Smooth muscle cell (in vitro differentiated cells): ENCODE measurements around the gene ATP8A1. TPM values are rescaled to one million over a fixed set of nuclear protein-coding genes. Genes with fewer than 3 reads are reported as not detected.

Source experiments
- DNase-seq: peaks from one replicate; lab custom pipeline; 2025; ENCODE audit not compliant: unreplicated experiment; lab: John Stamatoyannopoulos, UW
- H2AFZ ChIP-seq: fragments of 200-600 bp; sonication (generic); 2 replicates; pipeline ENCODE4 v1.6.0; 2016; ENCODE audit warnings: antibody characterized with exemption, low read depth, mild to moderate bottlenecking
- H3F3A ChIP-seq: fragments of 200-600 bp; sonication (generic); 2 replicates; pipeline ENCODE4 v1.6.0; 2017; ENCODE audit warnings: antibody characterized with exemption, low read depth
- H3K27ac ChIP-seq: fragments of 200-600 bp; sonication (generic); 2 replicates; pipeline ENCODE4 v1.5.1; 2016; ENCODE audit warnings: low read depth, mild to moderate bottlenecking
- H3K27me3 ChIP-seq: fragments of 200-600 bp; sonication (generic); 2 replicates; pipeline ENCODE4 v1.6.1; 2016; ENCODE audit warnings: low read depth, mild to moderate bottlenecking
- H3K36me3 ChIP-seq: fragments of 200-600 bp; sonication (generic); 2 replicates; pipeline ENCODE4 v1.5.1; 2016; ENCODE audit warnings: low read depth
- H3K4me1 ChIP-seq: fragments of 200-600 bp; sonication (generic); 2 replicates; pipeline ENCODE4 v1.5.1; 2016; ENCODE audit warnings: low read depth
- H3K4me2 ChIP-seq: fragments of 200-600 bp; sonication (generic); 2 replicates; pipeline ENCODE4 v1.6.0; 2016; ENCODE audit warnings: mild to moderate bottlenecking
- H3K4me3 ChIP-seq: fragments of 200-600 bp; sonication (generic); 2 replicates; pipeline ENCODE4 v1.5.1; 2016; ENCODE audit warnings: mild to moderate bottlenecking
- H3K79me2 ChIP-seq: fragments of 200-600 bp; sonication (generic); 2 replicates; pipeline ENCODE4 v1.6.0; 2016; ENCODE audit warnings: low read depth, mild to moderate bottlenecking
- H3K9ac ChIP-seq: fragments of 200-600 bp; sonication (generic); 2 replicates; pipeline ENCODE4 v1.6.0; 2016; ENCODE audit warnings: low read depth
- H3K9me3 ChIP-seq: fragments of 200-600 bp; sonication (generic); replicated peaks from 2 replicates; pipeline ENCODE4 v1.5.1; 2016; ENCODE audit warnings: low read depth
- H4K20me1 ChIP-seq: fragments of 200-600 bp; sonication (generic); 2 replicates; pipeline ENCODE4 v1.6.0; 2016; ENCODE audit warnings: low read depth
- WGBS: methylation state at CpG from one replicate; pipeline ENCODE4 v1.1.7; 2016; ENCODE audit warnings: low lambda C conversion rate; 5-methylcytosine and 5-hydroxymethylcytosine counted together
- polyA plus RNA-seq: library from polyadenylated mRNA; unstranded; fragments of >200 nt; fragmentation: Nextera tagmentation; extraction: Ambion mirVana; gene quantifications from 2 replicates; pipeline ENCODE4 v1.2.1, GENCODE V29; 2016
- total RNA-seq: library from RNA; depleted of rRNA; stranded (reverse); fragments of >200 nt; gene quantifications from 2 replicates; pipeline ENCODE4 v1.2.3, GENCODE V29; 2014
- TF ChIP-seq, protein P1 (sequence below): fragments of 200-600 bp; sonication (generic); IDR thresholded peaks from 2 replicates; pipeline ENCODE4 v1.5.1; 2017; ENCODE audit warnings: borderline replicate concordance, mild to moderate bottlenecking, antibody characterized with exemption; ENCODE audit not compliant: insufficient read depth, poor library complexity, severe bottlenecking

The ATP8A1 gene
- total and polyA plus RNA-seq, 2 experiments from 2014 or later: 1.8 TPM; not detected in 1

DNA sequence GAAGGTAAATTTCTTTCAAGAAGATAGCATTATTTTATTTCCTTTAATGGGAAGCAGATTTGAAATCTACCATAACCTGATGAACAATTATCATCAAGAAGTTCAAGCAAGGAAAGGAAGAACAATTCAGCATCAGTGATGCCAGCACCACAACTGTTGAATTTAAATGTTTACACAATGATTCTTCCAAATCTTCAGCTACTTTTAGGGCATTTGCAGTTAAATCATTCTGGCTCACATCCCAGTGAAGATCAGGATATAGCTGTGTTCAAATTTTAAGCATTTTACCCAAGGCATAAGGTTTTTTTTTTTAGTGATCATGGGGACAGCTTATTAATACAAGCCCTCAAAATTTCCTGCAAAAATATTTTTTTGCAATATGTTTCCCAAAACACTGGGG lies 146.7 kb downstream of the ATP8A1 start:
- Histone ChIP-seq H3F3A (no peaks in the 10 kb centered on the region), H3K9me3 (no peaks in the 10 kb centered on the region), H3K27ac (no peak overlapping the region), H3K79me2 (no peaks in the 10 kb centered on the region), H4K20me1 (no peaks in the 10 kb centered on the region), H2AFZ (no peak overlapping the region), H3K27me3 (no peaks in the 10 kb centered on the region), H3K4me1 (peaks cover 10% of the 10 kb centered on the region), H3K36me3 (no peaks in the 10 kb centered on the region), H3K9ac (no peak overlapping the region), H3K4me3 (no peak overlapping the region), H3K4me2 (no peak overlapping the region)
- TF ChIP-seq, protein P1, sequence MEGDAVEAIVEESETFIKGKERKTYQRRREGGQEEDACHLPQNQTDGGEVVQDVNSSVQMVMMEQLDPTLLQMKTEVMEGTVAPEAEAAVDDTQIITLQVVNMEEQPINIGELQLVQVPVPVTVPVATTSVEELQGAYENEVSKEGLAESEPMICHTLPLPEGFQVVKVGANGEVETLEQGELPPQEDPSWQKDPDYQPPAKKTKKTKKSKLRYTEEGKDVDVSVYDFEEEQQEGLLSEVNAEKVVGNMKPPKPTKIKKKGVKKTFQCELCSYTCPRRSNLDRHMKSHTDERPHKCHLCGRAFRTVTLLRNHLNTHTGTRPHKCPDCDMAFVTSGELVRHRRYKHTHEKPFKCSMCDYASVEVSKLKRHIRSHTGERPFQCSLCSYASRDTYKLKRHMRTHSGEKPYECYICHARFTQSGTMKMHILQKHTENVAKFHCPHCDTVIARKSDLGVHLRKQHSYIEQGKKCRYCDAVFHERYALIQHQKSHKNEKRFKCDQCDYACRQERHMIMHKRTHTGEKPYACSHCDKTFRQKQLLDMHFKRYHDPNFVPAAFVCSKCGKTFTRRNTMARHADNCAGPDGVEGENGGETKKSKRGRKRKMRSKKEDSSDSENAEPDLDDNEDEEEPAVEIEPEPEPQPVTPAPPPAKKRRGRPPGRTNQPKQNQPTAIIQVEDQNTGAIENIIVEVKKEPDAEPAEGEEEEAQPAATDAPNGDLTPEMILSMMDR: no peak
- DNase-seq: no peak

DNA sequence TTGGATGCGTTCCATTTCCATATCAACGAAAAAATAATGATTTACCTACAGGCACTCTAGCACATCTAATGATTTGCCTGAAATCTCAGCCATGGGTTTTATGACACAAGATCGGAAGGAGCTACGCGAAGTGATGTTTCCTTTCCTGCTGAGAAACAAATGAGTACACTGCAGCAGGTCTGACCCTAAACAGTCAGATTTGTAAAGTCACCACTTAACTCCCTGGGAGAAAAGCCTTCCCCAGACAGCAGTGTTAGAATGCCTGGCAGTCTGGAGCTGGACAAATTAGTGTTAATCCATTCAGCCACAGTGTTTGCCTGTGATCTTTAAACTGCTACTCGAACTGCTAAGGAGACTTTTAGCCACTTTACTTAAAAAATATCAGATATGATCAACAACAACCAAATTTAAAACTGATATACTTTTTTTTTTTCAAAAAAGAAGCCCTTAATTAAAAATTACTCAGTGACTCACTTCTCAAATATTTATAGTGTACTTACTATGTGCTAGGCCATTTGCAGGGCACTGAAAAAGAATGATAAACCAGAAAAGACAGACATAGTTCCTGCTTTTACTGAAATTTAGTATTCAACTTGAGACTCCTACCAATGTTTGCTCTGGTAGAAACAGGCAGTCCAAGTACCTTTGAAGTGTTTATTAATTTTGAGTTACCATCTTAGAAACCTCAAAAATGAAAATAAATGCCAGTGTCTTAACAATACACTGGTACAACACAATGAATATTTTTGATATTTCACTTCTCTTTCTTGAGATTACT lies 155.1 kb downstream of the ATP8A1 start:
- Histone ChIP-seq H3K4me3 (no peak overlapping the region), H2AFZ (no peak overlapping the region), H3K9ac (no peak overlapping the region), H3K9me3 (no peaks in the 10 kb centered on the region), H3K27me3 (no peaks in the 10 kb centered on the region), H3K27ac (peak overlapping the region; percentile 25), H3K4me1 (peaks cover 16% of the 10 kb centered on the region), H3F3A (peaks cover 6% of the 10 kb centered on the region), H4K20me1 (no peaks in the 10 kb centered on the region), H3K4me2 (peak overlapping the region; percentile 60), H3K79me2 (no peaks in the 10 kb centered on the region), H3K36me3 (no peaks in the 10 kb centered on the region)
- no peak for DNase-seq
- 32% methylated on average over 6 of the region's 6 CpGs for WGBS
- TF ChIP-seq, protein P1: no peak

DNA sequence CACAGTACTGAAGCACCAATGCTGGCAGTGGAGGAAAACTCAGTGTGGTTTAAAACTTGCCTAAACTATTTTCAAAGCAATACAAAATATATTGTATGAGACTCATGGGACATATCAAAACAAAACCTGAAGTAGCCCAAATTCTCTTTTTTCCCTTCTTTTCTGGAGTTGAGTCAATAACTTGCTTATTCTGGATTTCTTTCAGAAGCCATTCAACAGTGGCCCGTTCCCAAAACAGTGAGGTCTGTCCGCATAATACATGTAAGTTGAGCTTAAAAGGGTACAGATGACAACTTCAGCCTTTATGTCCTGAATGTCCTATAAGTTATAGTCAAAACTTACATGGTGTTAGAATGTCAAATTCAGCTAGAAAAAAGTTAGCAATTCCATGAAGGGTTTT lies 158.9 kb downstream of the ATP8A1 start:
- TF ChIP-seq, protein P1: no peak
- Histone ChIP-seq H3K36me3 (no peaks in the 10 kb centered on the region), H2AFZ (no peak overlapping the region), H4K20me1 (no peaks in the 10 kb centered on the region), H3K9ac (no peak overlapping the region), H3K9me3 (no peaks in the 10 kb centered on the region), H3F3A (peaks cover 6% of the 10 kb centered on the region), H3K27me3 (no peaks in the 10 kb centered on the region), H3K27ac (no peak overlapping the region), H3K4me2 (no peak overlapping the region), H3K79me2 (no peaks in the 10 kb centered on the region), H3K4me1 (peaks cover 16% of the 10 kb centered on the region), H3K4me3 (no peak overlapping the region)
- 98% methylated on average over 2 of the region's 2 CpGs for WGBS
- no peak for DNase-seq
